Fibroblast of pulmonary artery (primary cell): ENCODE data around the gene SLC22A4.
A peak's percentile ranks its signal among the peaks of the same experiment; 100 is the strongest.

Experiments used
- DNase-seq: peaks from one replicate; pipeline ENCODE4 v3.0.0-alpha.2; 2010; ENCODE audit warnings: low read depth
- H3K4me3 ChIP-seq: replicated peaks from 2 replicates; pipeline ENCODE4 v1.5.1; 2011; ENCODE audit warnings: low read depth, mild to moderate bottlenecking, control low read depth, low read length, moderate library complexity
- CTCF ChIP-seq: IDR thresholded peaks from 2 replicates; pipeline ENCODE4 v1.5.1; 2011; ENCODE audit warnings: mild to moderate bottlenecking, control low read depth, low read length, inconsistent platforms; ENCODE audit errors: missing control alignments

The SLC22A4 gene

GRCh38 chr5:132303589-132303988, 9.4 kb downstream of the SLC22A4 start:
- TF ChIP-seq CTCF = no peak
- DNase-seq = no peak
- H3K4me3 ChIP-seq = no peak overlapping the region

DNA sequence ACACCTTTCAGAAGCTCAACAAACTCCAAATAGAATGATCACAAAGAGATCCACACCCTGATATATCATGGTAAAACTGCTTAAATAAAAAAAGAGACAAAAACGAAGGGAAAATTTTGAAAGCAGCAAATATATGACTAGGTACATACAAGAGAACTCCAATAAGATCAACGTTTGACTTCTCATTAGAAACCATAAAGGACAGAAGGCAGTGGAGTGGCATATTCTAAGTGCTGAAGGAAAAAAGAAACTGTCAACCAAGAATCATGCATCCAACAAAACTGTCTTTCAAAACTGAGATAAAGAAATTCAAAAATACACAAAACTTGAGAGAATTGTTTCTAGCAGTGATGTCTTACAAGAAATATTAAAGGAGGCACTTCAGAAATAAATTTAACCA, 11.2 kb downstream of the SLC22A4 start:
- no peak for DNase-seq
- H3K4me3 ChIP-seq = no peak overlapping the region
- no peak for TF ChIP-seq CTCF

GRCh38 chr5:132308701-132309100, 14.5 kb downstream of the SLC22A4 start:
- no peak overlapping the region for H3K4me3 ChIP-seq

GRCh38 chr5:132309679-132310078, 15.5 kb downstream of the SLC22A4 start:
- no peak for TF ChIP-seq CTCF
- H3K4me3 ChIP-seq = no peak overlapping the region
- DNase-seq = no peak

More at GRCh38 chr5:132308701-132309100, 14.5 kb downstream of the SLC22A4 start:
- no peak for DNase-seq
- no peak for TF ChIP-seq CTCF

DNA sequence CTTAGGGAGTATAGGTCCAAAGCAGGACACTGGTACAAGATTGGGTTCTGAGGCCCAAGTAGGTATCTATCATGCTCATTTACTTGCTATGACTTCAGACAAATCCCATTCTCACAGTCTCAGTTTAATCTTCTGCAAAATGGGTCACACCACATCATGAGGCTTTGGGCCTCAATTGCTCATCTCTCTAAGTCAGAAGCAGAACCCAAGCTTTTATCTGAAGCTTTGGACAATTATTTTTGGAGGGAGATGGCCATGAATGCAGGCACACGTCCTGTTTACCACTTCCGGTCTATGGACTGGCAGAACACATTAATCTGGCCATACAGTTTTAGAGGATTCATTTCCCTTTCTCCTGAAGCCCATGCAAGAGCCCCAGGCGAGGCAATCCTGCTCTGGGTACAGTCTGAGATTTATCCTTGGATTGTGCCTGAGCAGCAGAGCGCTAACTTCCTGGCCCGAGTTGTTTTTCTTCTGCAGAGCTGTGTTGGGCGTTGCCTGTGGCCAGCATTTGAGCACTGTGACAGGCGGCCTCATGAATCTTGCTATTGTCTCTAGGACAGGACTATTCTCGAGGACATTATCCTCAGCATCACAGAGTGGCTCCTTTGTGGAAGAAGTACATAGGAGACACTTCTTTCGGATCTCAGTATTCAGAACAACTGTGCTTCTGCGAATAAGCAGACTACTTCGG, 16.1 kb downstream of the SLC22A4 start:
- no peak overlapping the region for H3K4me3 ChIP-seq
- DNase-seq = no peak
- TF ChIP-seq CTCF = no peak

GRCh38 chr5:132313366-132313765, 19.2 kb downstream of the SLC22A4 start:
- no peak for TF ChIP-seq CTCF
- DNase-seq = peak; percentile 92
- no peak overlapping the region for H3K4me3 ChIP-seq

- no peak overlapping the region for H3K4me3 ChIP-seq
- no peak for DNase-seq
- TF ChIP-seq CTCF = no peak
These were observed 19.8 kb downstream of the SLC22A4 start for GRCh38 chr5:132313961-132314432.
